Activated effector memory CD4-positive, alpha-beta T cell treated with anti-CD3 and anti-CD28 coated beads, Interleukin-2, amount 50 U/mL, for 16 hours (primary cell): ENCODE results near the gene MOCS3.

Source experiments
- DNase-seq: peaks from one replicate; pipeline ENCODE4 v3.0.0-alpha.2; 2020

The MOCS3 gene

DNA sequence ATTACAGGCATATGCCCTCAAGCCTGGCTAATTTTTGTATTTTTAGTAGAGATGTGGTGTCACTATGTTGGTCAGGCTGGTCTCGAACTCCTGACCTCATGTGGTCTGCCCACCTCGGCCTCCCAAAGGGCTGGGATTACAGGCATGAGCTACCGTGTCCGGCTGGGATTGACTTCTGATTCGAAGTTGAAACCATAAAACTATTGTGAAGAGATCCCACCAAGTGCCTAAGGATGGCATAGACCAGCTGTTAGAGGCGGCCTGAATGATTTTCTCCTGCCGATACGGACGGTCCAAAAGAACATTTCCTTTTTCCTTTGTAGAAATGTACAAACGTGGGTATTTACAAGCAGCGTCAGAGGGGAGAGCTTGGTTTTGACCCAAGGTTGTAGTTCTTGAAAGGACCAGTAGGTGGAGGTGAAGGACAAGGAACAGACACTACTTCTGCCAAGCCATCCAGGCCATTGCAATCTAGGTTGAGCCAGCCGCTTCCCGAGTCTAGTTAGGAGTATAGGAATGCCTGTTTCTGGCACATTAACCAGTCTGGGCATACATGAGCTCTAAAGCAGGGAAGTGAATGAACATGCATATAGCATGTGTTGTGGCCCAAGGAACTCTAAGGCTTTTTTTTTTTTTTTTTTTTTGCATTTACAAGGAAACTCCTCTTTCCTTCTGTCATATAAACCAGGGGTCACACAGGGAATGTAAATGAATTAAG lies 29.0 kb downstream of the MOCS3 start:
- DNase-seq: peak; percentile 76

DNA sequence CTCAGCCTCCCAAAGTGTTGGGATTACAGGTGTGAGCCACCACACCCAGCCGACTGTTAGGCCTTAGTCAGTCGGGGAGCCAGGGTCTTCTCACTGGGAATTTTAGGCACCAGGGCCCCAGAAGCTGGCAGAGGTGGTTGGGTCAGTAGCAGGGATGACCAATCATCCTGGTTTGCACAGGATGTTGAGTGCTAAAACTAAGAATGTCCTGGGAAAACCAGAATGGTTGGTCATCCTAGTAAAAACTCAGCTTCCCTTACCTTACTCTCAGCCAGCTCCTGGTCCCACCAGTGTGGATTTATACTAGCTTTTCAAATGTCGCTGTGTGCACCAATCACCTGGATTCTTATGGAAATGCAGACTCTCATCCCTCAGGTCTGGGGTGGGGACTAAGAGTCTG lies 32.5 kb downstream of the MOCS3 start:
- DNase-seq: no peak

DNA sequence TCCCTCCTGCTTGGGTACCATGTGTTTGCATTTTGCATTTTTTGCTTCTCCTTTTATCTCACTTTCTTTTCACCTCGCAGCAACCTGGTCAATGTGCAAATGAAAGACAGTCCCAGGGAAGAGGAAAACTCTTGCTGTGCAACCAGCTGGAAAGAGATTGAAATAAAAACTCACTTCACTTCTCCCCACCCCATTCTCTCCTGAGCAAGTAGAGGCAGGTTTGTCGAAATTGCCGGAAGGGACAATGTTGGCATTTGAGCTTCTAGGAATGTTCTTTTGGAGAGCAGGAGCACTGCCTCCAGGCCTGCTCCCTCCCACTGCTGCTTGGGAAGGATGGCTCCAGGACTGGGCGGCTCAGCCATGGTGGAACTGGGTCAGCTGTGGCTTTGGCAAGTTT lies 33.7 kb downstream of the MOCS3 start:
- DNase-seq: no peak

DNA sequence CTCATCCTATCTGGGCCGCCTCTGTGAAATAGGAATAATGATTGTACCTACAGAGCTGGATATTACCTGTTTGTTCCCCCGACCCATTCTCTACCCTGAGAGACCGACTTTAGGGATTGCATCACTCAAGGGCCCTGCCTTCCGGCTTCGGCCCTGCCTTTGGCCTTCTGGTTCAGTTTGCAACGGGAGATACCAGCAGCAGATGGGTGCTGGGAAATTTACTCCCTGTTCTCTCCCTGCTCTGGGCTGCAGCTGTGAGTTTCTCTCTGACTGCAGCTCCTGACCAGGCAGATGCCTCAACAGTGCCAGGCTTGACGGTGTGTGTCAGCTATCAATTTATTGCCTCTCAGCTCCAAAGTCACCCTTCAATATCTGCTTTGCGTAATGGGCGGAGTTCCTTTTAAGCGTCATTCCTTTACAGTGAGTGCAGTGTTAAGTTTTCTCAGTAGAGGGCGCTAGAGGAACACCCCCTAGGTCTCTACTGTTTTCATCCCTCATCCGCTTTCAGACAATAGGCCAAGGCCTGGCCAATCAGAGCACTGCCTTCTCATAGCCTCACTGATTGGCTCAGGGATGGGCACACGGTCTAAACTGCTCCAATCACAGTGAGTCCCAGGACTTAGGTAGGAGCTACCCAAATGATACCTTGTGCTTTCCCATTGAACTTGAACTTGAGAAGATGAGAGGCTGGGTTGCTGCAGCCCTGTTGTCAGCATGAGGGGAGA lies 34.3 kb downstream of the MOCS3 start:
- no peak for DNase-seq

DNA sequence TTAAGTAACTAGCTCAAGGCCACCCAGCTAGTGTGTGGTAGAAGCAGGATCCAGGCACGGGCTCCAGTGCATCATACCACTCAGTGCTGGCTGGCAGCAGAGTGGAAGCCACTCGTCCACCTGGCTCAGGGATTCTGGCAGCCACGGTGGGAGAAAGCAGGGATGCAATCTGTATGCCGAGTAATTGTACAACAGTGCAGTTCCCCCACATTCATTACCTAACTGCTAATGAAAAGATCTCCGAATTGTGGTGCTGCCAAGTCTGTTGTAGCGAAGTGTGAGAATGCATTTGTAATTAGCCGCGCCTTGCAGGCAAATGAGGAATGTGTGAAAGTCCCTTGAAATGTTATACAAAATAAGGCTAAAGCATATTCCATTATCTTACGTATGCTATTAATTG lies 35.3 kb downstream of the MOCS3 start:
- no peak for DNase-seq

DNA sequence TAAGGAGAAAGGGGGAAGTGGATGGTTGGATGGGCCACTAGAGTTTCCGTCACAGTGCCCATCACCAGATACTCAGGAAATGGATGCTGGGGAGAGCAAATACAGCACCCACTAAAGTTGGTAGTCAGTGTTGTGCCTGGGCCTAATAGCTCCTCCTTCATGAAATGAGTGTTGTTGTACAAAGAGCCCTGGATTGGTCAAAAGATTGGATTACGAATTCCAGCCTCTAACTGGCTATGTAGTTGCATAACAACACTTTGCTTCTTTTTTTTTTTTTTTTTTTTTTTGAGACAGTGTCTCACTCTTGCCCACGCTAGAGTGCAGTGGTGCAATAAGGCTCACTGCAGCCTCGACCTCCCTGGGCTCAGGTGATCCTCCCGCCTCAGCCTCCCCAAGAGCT lies 36.9 kb downstream of the MOCS3 start:
- DNase-seq: no peak

DNA sequence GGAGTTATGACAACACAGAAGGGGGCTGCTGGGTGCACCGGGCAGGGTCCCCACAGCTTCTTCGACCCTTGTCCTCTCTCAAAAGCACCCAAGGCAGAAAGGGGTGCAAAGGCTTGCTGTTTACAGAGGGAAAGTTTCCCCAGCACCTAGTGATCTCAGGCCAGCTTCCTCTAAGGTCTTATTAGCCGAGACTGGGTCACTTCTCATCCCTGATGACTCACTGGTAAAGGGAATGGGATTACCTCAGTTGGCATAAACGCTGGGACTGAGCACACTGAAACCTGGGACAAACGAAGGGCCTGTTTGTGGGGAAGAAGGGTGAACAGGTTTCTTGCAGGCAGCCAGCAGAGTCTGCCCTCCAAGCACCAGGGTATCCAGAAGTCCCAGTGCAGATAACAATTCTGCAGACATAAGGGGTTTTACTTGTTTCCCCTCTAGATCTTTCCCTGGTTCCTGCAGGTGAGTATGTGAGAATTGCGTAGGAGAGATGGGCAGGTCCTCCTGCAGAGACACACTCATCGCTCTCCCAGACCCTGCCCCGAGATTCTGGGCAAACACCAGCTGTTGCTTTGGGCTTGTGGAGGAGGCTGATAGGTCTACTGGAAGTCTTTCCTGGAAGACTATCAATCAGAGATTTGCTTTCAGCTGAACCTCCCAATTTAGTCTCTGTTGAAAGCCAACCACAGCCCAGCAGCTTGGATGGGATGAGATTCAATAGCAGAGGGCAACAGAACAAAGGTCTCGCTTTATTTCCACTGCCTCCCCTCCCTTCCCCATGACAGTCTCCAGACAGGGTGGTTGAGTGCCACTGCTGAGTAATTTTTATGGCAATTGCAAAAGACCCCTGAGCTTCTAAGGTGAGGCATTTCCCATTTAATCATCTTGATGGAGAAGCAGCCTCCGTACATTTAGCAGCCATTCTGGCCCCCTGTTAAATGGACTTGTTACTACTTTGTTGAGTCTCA lies 38.6 kb downstream of the MOCS3 start:
- DNase-seq: no peak

DNA sequence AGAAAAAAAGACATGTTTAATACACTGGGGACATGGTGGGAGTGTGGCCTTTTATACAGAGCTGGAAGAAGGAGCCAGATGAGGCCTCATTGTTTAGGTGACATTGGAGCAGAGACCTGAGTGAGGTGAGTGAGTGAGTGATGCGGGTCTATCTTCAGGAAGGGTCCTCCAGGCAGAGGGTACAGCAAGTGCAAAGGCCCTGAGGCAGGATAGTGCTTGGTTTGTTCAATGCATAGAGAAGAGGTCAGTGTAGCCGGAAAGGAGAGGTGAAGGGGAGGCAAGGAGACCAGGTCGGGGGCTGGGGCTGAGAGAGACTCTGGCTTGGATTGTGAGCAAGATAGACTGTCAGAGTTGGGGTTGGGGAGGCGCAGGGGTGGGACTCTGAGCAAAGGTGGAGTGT lies 40.7 kb downstream of the MOCS3 start:
- DNase-seq: no peak

DNA sequence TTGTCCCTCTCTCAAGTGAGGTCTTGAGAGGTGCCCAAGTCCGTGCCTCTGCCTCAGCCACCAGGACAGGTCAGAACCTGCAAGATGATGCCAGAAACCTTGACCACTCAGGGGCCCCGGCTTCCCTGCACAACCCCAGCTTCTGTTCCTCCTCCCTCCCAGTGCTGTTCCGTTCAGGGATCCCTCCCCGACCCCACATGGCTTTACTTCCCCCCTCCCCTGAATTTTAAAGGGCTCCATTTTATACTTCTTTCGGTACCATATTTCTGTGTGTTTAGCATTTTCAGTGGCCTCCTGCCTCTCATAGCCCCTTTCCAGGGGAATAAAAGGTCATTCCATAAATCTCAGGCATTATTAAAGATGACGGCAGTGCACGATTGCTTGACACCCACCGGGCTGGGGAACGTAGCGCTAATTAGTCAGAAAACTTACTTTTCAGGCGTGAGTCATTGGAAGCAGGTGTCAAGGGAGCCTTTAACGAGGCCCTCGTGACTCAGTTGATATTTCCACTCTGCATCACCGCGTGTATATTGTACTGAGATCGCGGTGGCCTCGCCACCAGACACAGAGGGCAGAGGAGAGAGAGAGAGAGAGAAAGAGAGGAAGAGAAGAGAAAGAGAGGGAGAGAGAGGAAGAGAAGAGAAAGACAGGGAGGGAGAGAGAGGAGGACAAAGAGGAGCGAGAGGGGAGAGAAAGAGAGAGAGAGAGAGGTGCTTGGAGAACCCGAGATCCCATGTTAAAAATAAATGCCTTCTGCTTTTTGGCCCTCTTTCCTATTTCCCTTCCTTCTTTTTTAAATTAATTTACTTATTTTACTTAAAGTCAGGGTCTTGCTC lies 43.0 kb downstream of the MOCS3 start:
- no peak for DNase-seq

DNA sequence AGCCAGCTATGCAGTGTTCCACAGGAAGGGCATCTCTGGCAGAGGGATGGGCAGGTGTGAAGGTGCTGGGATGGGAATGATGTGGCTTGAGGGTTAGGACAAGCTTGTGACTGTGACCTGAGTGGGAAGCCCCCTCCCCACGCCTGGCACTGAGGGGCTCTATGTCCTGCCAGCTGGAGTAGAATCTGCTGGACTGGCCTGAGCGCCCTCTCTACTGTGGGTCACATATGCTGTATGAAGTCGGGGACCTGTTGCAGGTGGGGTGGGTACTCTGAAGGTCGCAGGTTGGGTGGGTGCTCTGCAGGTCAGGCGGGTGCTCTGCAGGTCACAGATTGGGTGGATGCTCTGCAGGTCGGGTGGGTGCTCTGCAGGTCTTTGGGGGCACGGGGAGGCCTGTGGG lies 44.0 kb downstream of the MOCS3 start:
- no peak for DNase-seq

DNA sequence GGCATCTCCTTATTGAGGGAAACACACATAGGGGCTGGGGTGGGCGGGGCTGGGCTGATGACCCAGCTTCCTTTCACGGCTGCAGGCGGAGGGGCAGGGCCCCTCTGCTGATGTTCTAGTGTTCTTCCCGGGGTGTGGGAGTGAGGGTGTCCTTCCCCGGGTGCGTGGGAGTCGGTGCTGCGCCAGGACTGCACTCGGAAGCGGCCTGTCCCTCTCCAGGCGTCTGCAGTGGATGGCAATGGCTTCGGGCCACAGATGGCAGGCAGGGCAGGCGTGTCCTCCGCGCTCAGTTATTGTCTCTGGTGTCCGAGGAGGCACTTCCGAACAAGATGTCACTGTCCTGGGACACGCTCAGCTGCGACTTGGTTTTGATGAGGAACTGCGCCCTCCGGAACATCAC lies 45.1 kb downstream of the MOCS3 start:
- DNase-seq: no peak

DNA sequence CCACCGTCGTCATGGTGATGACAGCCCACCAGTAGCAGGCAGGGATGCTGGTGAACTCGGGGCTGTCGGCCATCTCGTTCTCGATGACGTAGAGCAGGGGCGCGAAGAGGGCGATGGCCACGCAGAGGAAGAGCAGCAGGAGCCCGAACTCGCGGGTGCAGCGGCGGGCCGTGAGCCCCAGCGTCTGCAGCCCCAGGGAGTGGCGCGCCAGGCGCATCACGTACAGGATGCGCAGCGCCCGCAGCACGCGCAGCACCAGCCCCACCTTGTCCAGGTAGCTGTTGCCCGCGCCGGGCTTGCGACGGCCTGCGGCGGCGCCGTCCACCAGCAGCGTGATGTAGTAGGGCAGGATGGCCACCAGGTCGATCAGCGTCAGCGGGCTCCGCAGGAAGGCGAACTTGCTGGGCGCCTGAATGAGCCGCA lies 45.7 kb downstream of the MOCS3 start:
- DNase-seq: no peak

DNA sequence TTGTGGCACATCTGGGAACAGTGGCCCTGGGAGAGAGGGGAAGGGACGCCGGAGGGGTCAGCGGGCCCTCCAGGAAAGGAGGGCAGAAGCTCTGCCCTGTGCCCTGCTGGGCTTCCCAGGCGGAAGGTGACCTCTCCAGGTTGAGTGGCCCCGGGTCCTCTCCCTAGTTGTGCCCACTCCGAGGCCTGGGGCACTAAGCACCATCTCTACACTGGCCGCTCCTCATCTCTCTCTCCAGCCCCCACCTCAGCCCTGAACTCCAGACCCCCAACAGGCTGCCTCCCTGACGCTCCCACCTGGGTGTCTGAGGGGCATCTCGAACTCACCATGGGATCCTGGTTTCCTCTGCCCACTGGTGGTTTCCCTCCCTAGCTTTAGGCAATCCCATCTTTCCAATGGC lies 46.2 kb downstream of the MOCS3 start:
- DNase-seq: no peak

DNA sequence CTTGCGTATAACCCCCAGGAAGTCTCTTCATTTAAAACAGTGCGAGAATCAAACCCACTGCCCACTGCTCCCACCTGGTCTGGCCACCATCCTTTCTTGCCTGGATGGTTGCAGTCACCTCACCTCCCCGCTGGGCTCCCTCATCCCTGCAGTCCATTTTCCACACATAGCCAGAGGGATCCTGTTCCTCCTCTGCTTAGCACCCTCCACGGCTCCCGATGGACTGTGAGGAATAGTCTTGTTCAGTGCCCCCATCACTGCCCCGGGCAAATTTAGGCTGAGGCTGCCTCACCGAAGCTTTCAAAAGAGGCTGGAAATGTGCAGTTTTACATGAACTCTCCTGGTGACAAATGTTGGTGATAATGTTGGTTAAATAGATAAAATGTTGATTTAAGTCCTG lies 46.6 kb downstream of the MOCS3 start:
- DNase-seq: no peak

DNA sequence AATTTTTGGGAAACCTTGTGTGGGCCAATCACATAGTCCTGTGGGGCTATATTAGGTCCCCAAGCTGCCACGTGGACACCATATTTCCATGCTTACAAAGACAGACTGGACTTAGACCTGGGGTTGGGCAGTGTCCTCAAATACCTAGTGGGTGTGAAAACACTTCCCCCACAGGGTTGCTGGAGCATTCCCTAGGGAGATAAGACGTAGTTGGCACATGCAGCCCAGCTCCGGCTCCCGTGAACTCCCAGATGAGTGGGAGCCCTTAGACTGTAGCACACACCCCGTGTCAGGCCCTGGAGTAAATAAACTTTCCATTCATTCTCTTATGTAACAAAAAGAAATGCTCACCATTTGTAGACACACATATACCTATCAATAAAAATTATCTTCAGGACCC lies 50.1 kb downstream of the MOCS3 start:
- DNase-seq: no peak

DNA sequence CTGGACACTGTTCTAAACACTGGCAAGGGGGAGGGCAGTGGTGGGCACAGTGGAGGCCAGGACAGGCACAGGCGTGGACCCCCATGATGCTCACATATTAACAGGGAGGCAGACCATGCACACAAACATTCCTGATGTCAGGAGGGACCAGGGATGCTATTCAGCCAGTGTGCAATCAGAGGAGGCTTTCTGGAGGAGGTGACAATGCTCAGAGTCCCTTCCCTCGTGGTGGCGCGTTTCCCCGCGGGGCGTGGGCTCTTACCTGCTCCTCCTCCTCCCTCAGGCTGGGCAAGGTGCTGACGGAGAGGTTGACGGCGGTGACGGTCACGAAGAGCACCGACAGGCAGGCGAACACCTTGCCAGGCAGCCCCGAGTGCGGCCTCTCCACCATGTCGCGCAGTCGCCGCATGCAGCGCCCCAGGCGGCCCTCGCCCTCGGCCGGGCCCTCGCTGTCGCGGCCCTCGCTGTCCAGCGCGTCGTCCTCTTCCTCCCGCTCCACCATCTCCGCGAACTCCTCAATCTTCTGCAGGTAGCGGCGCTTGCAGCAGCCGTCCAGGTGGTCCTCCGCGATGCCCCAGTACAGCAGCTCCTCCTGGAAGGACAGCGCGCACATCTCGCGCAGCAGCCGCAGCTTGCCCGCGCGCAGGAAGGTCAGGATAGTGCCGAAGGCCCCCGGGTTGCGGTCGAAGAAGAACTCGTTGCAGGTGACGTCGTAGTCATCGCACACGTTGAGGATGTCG lies 50.9 kb downstream of the MOCS3 start:
- no peak for DNase-seq

DNA sequence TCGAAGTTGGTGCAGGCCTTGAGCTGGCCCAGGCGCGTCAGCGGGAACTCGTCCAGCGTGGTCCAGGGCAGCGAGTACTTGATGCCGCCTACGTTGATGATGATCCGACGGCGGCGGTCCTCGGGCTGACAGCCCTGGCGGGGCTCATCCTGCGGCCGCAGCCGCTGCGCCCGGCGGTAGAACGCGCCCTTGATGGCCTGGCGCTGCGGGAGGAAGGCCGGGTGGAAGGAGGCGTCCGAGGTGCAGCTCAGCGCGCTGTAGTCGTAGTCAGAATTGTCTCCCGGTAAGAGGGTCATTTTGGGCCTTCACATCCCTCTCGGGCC lies 51.4 kb downstream of the MOCS3 start:
- no peak for DNase-seq

DNA sequence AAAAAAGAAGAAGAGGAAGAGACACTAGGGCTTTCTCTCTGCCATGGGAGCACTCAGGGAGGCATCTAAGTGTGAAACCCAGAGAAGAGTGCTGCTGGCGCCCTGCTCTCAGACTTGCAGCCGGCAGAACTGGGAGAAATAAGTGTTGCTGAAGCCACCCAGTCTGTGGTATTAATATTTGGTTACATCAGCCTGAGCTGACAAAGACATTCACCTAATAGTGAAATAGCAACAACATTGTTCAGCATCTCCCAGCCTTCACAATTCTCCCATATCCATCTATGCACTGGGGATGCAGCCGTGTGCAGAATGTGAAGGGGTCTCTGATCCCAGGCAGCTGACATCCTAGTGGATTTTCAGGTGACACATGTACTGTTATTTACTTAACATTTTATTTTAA lies 52.3 kb downstream of the MOCS3 start:
- no peak for DNase-seq

DNA sequence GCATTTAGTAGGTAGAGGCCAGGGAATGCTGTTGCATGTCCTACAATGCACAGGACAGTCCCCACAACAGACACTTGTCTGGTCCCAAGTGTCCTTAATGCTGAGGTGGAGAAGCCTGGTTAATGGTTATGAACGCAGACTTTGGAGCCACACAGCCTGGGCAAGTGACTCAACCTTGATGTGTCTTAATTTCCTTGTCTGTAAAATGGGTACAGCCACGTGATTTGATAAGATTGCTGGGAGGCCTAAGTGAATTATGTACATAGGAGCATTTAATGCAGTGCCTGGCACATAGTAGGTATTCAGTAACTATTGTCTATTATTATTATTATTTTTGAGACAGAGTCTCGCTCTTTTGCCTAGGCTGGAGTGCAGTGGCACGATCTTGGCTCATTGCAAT lies 52.9 kb downstream of the MOCS3 start:
- DNase-seq: no peak

DNA sequence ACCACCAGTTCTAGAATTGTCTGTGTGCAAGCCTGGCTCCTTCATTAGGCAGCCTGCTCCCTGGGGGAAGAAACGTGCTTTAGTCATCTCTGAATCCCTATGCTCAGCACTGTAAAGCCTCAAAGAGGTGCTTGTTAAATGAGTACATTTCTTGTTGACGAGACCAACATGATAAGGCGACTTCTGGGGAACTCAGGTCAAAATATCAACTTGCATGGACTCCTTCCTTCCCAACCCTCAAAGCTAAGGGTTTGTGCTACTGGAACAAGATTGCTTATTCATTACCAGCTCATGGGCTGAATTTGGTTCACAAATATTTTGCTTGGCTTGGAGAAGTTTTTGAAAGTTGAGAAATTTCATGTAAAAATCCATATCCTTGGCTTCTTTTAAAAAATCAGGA lies 53.7 kb downstream of the MOCS3 start:
- DNase-seq: no peak
